Activated CD4-positive, alpha-beta memory T cell treated with anti-CD3 and anti-CD28 coated beads, Interleukin-2, amount 10 ng/mL, durations not matched to agents 7 days and 5 days (primary cell): ENCODE results near the gene CNTN1. TPM values are rescaled to one million over a fixed set of nuclear protein-coding genes. Genes with fewer than 3 reads are reported as not detected.

Experiments used
- CTCF ChIA-PET: fragments of 350-600 bp; sonication (Branson Sonifier 250); formaldehyde crosslinking; loops from one replicate; lab custom pipeline; 2021; ENCODE audit warnings: antibody characterized with exemption, inconsistent platforms; lab: Charles Lee
- POLR2A ChIA-PET: fragments of 350-600 bp; sonication (Branson Sonifier 250); formaldehyde crosslinking; loops from one replicate; lab custom pipeline; 2021; ENCODE audit warnings: antibody characterized with exemption; lab: Charles Lee
- DNase-seq: peaks from one replicate; pipeline ENCODE4 v3.0.0-alpha.2; 2020
- H3K27ac Mint-ChIP-seq: one replicate; pipeline ENCODE4 v1.8.0; 2021; ENCODE audit warnings: mild to moderate bottlenecking, mixed read lengths
- H3K27me3 Mint-ChIP-seq: one replicate; pipeline ENCODE4 v1.8.0; 2021; ENCODE audit warnings: mixed read lengths
- H3K36me3 Mint-ChIP-seq: one replicate; pipeline ENCODE4 v1.8.0; 2021; ENCODE audit warnings: low read depth, mixed read lengths
- H3K4me1 Mint-ChIP-seq: one replicate; pipeline ENCODE4 v1.8.0; 2021; ENCODE audit warnings: mixed read lengths
- H3K4me3 Mint-ChIP-seq: one replicate; pipeline ENCODE4 v1.8.0; 2021; ENCODE audit warnings: mild to moderate bottlenecking, mixed read lengths
- H3K9me3 Mint-ChIP-seq: one replicate; pipeline ENCODE4 v1.8.0; 2021; ENCODE audit warnings: mixed read lengths
- total RNA-seq, 2 experiments: library from RNA; stranded (reverse); gene quantifications; one replicate each; pipeline ENCODE4 v1.2.3, GENCODE V29; 2021

CNTN1 gene
- total RNA-seq, 2 experiments from 2014 or later = not detected

GRCh38 chr12:40672741-40673271 lies 19.4 kb upstream of the CNTN1 start:
- POLR2A ChIA-PET = no interaction called here
- H3K4me1 Mint-ChIP-seq = no peaks in the 10 kb centered on the region
- H3K27ac Mint-ChIP-seq = no peak overlapping the region
- DNase-seq = no peak
- no peaks in the 10 kb centered on the region for H3K36me3 Mint-ChIP-seq
- no peak overlapping the region for H3K4me3 Mint-ChIP-seq
- CTCF ChIA-PET = no interaction called here
- no peaks in the 10 kb centered on the region for H3K27me3 Mint-ChIP-seq
- H3K9me3 Mint-ChIP-seq = no peaks in the 10 kb centered on the region

- H3K9me3 Mint-ChIP-seq = no peaks in the 10 kb centered on the region
- no peak overlapping the region for H3K4me3 Mint-ChIP-seq
- H3K4me1 Mint-ChIP-seq = no peaks in the 10 kb centered on the region
- CTCF ChIA-PET = no interaction called here
- H3K36me3 Mint-ChIP-seq = no peaks in the 10 kb centered on the region
- no peak for DNase-seq
- no peak overlapping the region for H3K27ac Mint-ChIP-seq
- POLR2A ChIA-PET = no interaction called here
- H3K27me3 Mint-ChIP-seq = no peaks in the 10 kb centered on the region
Measured at GRCh38 chr12:40681148-40681547, 11.1 kb upstream of the CNTN1 start.

GRCh38 chr12:40684986-40685385 lies 7.3 kb upstream of the CNTN1 start:
- POLR2A ChIA-PET = no interaction called here
- H3K4me3 Mint-ChIP-seq = no peak overlapping the region
- CTCF ChIA-PET = no interaction called here

GRCh38 chr12:40688085-40688725 lies 4.0 kb upstream of the CNTN1 start:
- H3K27me3 Mint-ChIP-seq = peaks cover 5% of the 10 kb centered on the region
- no peaks in the 10 kb centered on the region for H3K36me3 Mint-ChIP-seq
- H3K4me3 Mint-ChIP-seq = no peak overlapping the region
- POLR2A ChIA-PET = no interaction called here
- no peak for DNase-seq
- no peak overlapping the region for H3K27ac Mint-ChIP-seq
- no peaks in the 10 kb centered on the region for H3K4me1 Mint-ChIP-seq
- CTCF ChIA-PET = no interaction called here
- no peaks in the 10 kb centered on the region for H3K9me3 Mint-ChIP-seq

More at GRCh38 chr12:40684986-40685385, 7.3 kb upstream of the CNTN1 start:
- DNase-seq = no peak
- Mint-ChIP-seq H3K4me1 (no peaks in the 10 kb centered on the region), H3K27me3 (no peaks in the 10 kb centered on the region), H3K36me3 (no peaks in the 10 kb centered on the region), H3K9me3 (no peaks in the 10 kb centered on the region), H3K27ac (no peak overlapping the region)

GRCh38 chr12:40689576-40689975 lies 2.7 kb upstream of the CNTN1 start:
- Mint-ChIP-seq H3K4me3 (no peak overlapping the region), H3K27ac (no peak overlapping the region), H3K9me3 (no peaks in the 10 kb centered on the region), H3K36me3 (no peaks in the 10 kb centered on the region), H3K27me3 (peaks cover 11% of the 10 kb centered on the region), H3K4me1 (no peaks in the 10 kb centered on the region)
- no peak for DNase-seq
- ChIA-PET POLR2A (no interaction called here), CTCF (no interaction called here)

GRCh38 chr12:40692765-40693206 lies 547 bp downstream of the CNTN1 start:
- no peak overlapping the region for H3K27ac Mint-ChIP-seq
- POLR2A ChIA-PET = no interaction called here
- no peaks in the 10 kb centered on the region for H3K9me3 Mint-ChIP-seq
- no peaks in the 10 kb centered on the region for H3K36me3 Mint-ChIP-seq
- CTCF ChIA-PET = no interaction called here
- H3K4me3 Mint-ChIP-seq = no peak overlapping the region
- no peak for DNase-seq
- H3K27me3 Mint-ChIP-seq = peaks cover 11% of the 10 kb centered on the region
- H3K4me1 Mint-ChIP-seq = no peaks in the 10 kb centered on the region

GRCh38 chr12:40693207-40693821 lies 1.1 kb downstream of the CNTN1 start:
- no peak for DNase-seq
- ChIA-PET POLR2A (no interaction called here), CTCF (no interaction called here)
- no peak overlapping the region for H3K4me3 Mint-ChIP-seq
- no peak overlapping the region for H3K27ac Mint-ChIP-seq
- no peaks in the 10 kb centered on the region for H3K4me1 Mint-ChIP-seq
- H3K27me3 Mint-ChIP-seq = peaks cover 11% of the 10 kb centered on the region
- H3K9me3 Mint-ChIP-seq = no peaks in the 10 kb centered on the region
- H3K36me3 Mint-ChIP-seq = no peaks in the 10 kb centered on the region

GRCh38 chr12:40697566-40698259 lies 5.5 kb downstream of the CNTN1 start:
- ChIA-PET CTCF (no interaction called here), POLR2A (no interaction called here)
- H3K9me3 Mint-ChIP-seq = no peaks in the 10 kb centered on the region
- H3K27me3 Mint-ChIP-seq = peaks cover 5% of the 10 kb centered on the region
- no peaks in the 10 kb centered on the region for H3K36me3 Mint-ChIP-seq
- no peaks in the 10 kb centered on the region for H3K4me1 Mint-ChIP-seq
- DNase-seq = no peak
- H3K27ac Mint-ChIP-seq = no peak overlapping the region
- no peak overlapping the region for H3K4me3 Mint-ChIP-seq

GRCh38 chr12:40701756-40702155 lies 9.5 kb downstream of the CNTN1 start:
- ChIA-PET POLR2A (no interaction called here), CTCF (no interaction called here)
- peaks cover 2% of the 10 kb centered on the region for H3K9me3 Mint-ChIP-seq
- H3K4me1 Mint-ChIP-seq = no peaks in the 10 kb centered on the region
- H3K27me3 Mint-ChIP-seq = no peaks in the 10 kb centered on the region
- no peaks in the 10 kb centered on the region for H3K36me3 Mint-ChIP-seq
- H3K27ac Mint-ChIP-seq = no peak overlapping the region
- H3K4me3 Mint-ChIP-seq = no peak overlapping the region
- no peak for DNase-seq

GRCh38 chr12:40711121-40711520 lies 18.9 kb downstream of the CNTN1 start:
- no peaks in the 10 kb centered on the region for H3K27me3 Mint-ChIP-seq
- H3K9me3 Mint-ChIP-seq = no peaks in the 10 kb centered on the region
- no peak overlapping the region for H3K27ac Mint-ChIP-seq
- no peak for DNase-seq
- ChIA-PET CTCF (no interaction called here), POLR2A (no interaction called here)
- no peaks in the 10 kb centered on the region for H3K36me3 Mint-ChIP-seq
- H3K4me1 Mint-ChIP-seq = no peaks in the 10 kb centered on the region
- no peak overlapping the region for H3K4me3 Mint-ChIP-seq

- no peaks in the 10 kb centered on the region for H3K27me3 Mint-ChIP-seq
- H3K4me3 Mint-ChIP-seq = no peak overlapping the region
- DNase-seq = no peak
- no peak overlapping the region for H3K27ac Mint-ChIP-seq
- CTCF ChIA-PET = no interaction called here
- POLR2A ChIA-PET = no interaction called here
- H3K9me3 Mint-ChIP-seq = no peaks in the 10 kb centered on the region
- H3K4me1 Mint-ChIP-seq = no peaks in the 10 kb centered on the region
- H3K36me3 Mint-ChIP-seq = no peaks in the 10 kb centered on the region
Measured at GRCh38 chr12:40714636-40715035, 22.4 kb downstream of the CNTN1 start.

- peaks cover 1% of the 10 kb centered on the region for H3K9me3 Mint-ChIP-seq
Measured at GRCh38 chr12:40716037-40716436, 23.8 kb downstream of the CNTN1 start.

GRCh38 chr12:40717576-40717975 lies 25.3 kb downstream of the CNTN1 start:
- no peak overlapping the region for H3K27ac Mint-ChIP-seq
- H3K4me3 Mint-ChIP-seq = no peak overlapping the region
- POLR2A ChIA-PET = no interaction called here
- CTCF ChIA-PET = no interaction called here
- H3K9me3 Mint-ChIP-seq = peaks cover 2% of the 10 kb centered on the region
- no peak for DNase-seq
- H3K4me1 Mint-ChIP-seq = no peaks in the 10 kb centered on the region
- no peaks in the 10 kb centered on the region for H3K36me3 Mint-ChIP-seq
- no peaks in the 10 kb centered on the region for H3K27me3 Mint-ChIP-seq

More at GRCh38 chr12:40716037-40716436, 23.8 kb downstream of the CNTN1 start:
- Mint-ChIP-seq H3K4me3 (no peak overlapping the region), H3K27me3 (no peaks in the 10 kb centered on the region), H3K36me3 (no peaks in the 10 kb centered on the region), H3K4me1 (no peaks in the 10 kb centered on the region), H3K27ac (no peak overlapping the region)
- DNase-seq = no peak
- POLR2A ChIA-PET = no interaction called here
- CTCF ChIA-PET = no interaction called here
